ENCODE results near the gene NKIRAS1.

NKIRAS1 gene

GRCh38 chr3:23909341-23909740 lies 7.4 kb downstream of the NKIRAS1 start:
- H3K4me2 ChIP-seq (ENCODE audit: low read length) = no peak overlapping the region

GRCh38 chr3:23904545-23904944 lies 12.2 kb downstream of the NKIRAS1 start:
- no peak overlapping the region for H3K27ac ChIP-seq (ENCODE audit: low read length)
- no peak overlapping the region for H3K4me2 ChIP-seq (ENCODE audit: low read length)
- H4K20me1 ChIP-seq (ENCODE audit: insufficient read depth, low read length) = no peaks in the 10 kb centered on the region
- H3K36me3 ChIP-seq (replicated peaks; ENCODE audit: low read depth, low read length) = peaks cover 13% of the 10 kb centered on the region
- no peak overlapping the region for H3K9ac ChIP-seq (ENCODE audit: low read length)
- H2AFZ ChIP-seq (ENCODE audit: low read depth, low read length) = no peak overlapping the region
- TF ChIP-seq CTCF (IDR thresholded peaks at IDR 0.05; ENCODE audit: low read depth, low read length) = no peak
- no peak for TF ChIP-seq EZH2phosphoT487 (IDR thresholded peaks at IDR 0.05; ENCODE audit: low read depth)
- H3K27me3 ChIP-seq (ENCODE audit: low read depth, low read length) = no peaks in the 10 kb centered on the region
- no peak overlapping the region for H3K4me3 ChIP-seq (ENCODE audit: low read length)
- no peaks in the 10 kb centered on the region for H3K4me1 ChIP-seq (ENCODE audit: low read length)
- no peaks in the 10 kb centered on the region for H3K79me2 ChIP-seq (ENCODE audit: low read length)
- no peaks in the 10 kb centered on the region for H3K9me3 ChIP-seq (ENCODE audit: insufficient read depth, low read length)

More at GRCh38 chr3:23909341-23909740, 7.4 kb downstream of the NKIRAS1 start:
- peaks cover 8% of the 10 kb centered on the region for H3K36me3 ChIP-seq (replicated peaks; ENCODE audit: low read depth, low read length)
- no peaks in the 10 kb centered on the region for H3K27me3 ChIP-seq (ENCODE audit: low read depth, low read length)
- no peaks in the 10 kb centered on the region for H3K9me3 ChIP-seq (ENCODE audit: insufficient read depth, low read length)
- TF ChIP-seq EZH2phosphoT487 (IDR thresholded peaks at IDR 0.05; ENCODE audit: low read depth) (no peak), CTCF (IDR thresholded peaks at IDR 0.05; ENCODE audit: low read depth, low read length) (no peak)
- no peaks in the 10 kb centered on the region for H3K4me1 ChIP-seq (ENCODE audit: low read length)
- H4K20me1 ChIP-seq (ENCODE audit: insufficient read depth, low read length) = no peaks in the 10 kb centered on the region
- no peak overlapping the region for H3K27ac ChIP-seq (ENCODE audit: low read length)
- H3K9ac ChIP-seq (ENCODE audit: low read length) = no peak overlapping the region
- no peak overlapping the region for H3K4me3 ChIP-seq (ENCODE audit: low read length)
- no peaks in the 10 kb centered on the region; the same call in 1 of the 2 replicates for H3K79me2 ChIP-seq (ENCODE audit: low read length)
- H2AFZ ChIP-seq (ENCODE audit: low read depth, low read length) = no peak overlapping the region

GRCh38 chr3:23900744-23901143 lies 16.0 kb downstream of the NKIRAS1 start:
- Histone ChIP-seq H3K4me2 (ENCODE audit: low read length) (no peak overlapping the region), H3K9ac (ENCODE audit: low read length) (no peak overlapping the region), H3K4me1 (ENCODE audit: low read length) (no peaks in the 10 kb centered on the region), H4K20me1 (ENCODE audit: insufficient read depth, low read length) (no peaks in the 10 kb centered on the region), H3K79me2 (ENCODE audit: low read length) (no peaks in the 10 kb centered on the region), H3K27ac (ENCODE audit: low read length) (no peak overlapping the region), H2AFZ (ENCODE audit: low read depth, low read length) (no peak overlapping the region), H3K4me3 (ENCODE audit: low read length) (no peak overlapping the region), H3K27me3 (ENCODE audit: low read depth, low read length) (no peaks in the 10 kb centered on the region), H3K36me3 (replicated peaks; ENCODE audit: low read depth, low read length) (peaks cover 26% of the 10 kb centered on the region), H3K9me3 (ENCODE audit: insufficient read depth, low read length) (no peaks in the 10 kb centered on the region)
- no peak for TF ChIP-seq EZH2phosphoT487 (IDR thresholded peaks at IDR 0.05; ENCODE audit: low read depth)
- no peak for TF ChIP-seq CTCF (IDR thresholded peaks at IDR 0.05; ENCODE audit: low read depth, low read length)

- Histone ChIP-seq H3K9ac (ENCODE audit: low read length) (no peak overlapping the region), H3K4me1 (ENCODE audit: low read length) (no peaks in the 10 kb centered on the region), H3K9me3 (ENCODE audit: insufficient read depth, low read length) (no peaks in the 10 kb centered on the region), H3K27ac (ENCODE audit: low read length) (no peak overlapping the region), H2AFZ (ENCODE audit: low read depth, low read length) (no peak overlapping the region), H3K79me2 (ENCODE audit: low read length) (no peaks in the 10 kb centered on the region), H3K4me3 (ENCODE audit: low read length) (no peak overlapping the region), H3K36me3 (replicated peaks; ENCODE audit: low read depth, low read length) (peaks cover 22% of the 10 kb centered on the region), H3K27me3 (ENCODE audit: low read depth, low read length) (no peaks in the 10 kb centered on the region), H3K4me2 (ENCODE audit: low read length) (no peak overlapping the region), H4K20me1 (ENCODE audit: insufficient read depth, low read length) (no peaks in the 10 kb centered on the region; the same call in 1 of the 2 replicates)
- TF ChIP-seq CTCF (IDR thresholded peaks at IDR 0.05; ENCODE audit: low read depth, low read length) (no peak), EZH2phosphoT487 (IDR thresholded peaks at IDR 0.05; ENCODE audit: low read depth) (no peak)
Observed at GRCh38 chr3:23895181-23895580, 21.6 kb downstream of the NKIRAS1 start.
